Right lobe of liver (tissue), 6 donors: ENCODE data around the gene NEDD4L. TPM values are rescaled to one million over a fixed set of nuclear protein-coding genes. Genes with fewer than 3 reads are reported as not detected.

Experiments used
- ATAC-seq, 4 donors: fragments of 200-7000 bp; cut with Tn5 transposase; one replicate each; pipeline ENCODE4 v1.9.1; 2020; ENCODE audit warnings: mild to moderate bottlenecking in 4 of 4, moderate library complexity in 4 of 4
- DNase-seq, 3 donors: peaks; one replicate each; pipeline ENCODE4 v3.0.0-alpha.2; 2020
- H3K27ac ChIP-seq, 3 donors: fragments of 200-600 bp; one replicate each; pipeline ENCODE4 v1.8.0; 2022
- H3K27me3 ChIP-seq, 2 donors: fragments of 200-600 bp; one replicate each; pipeline ENCODE4 v1.8.0; 2022
- H3K36me3 ChIP-seq, 4 donors: fragments of 200-600 bp; sonication (generic) in 1 of 4; one replicate each; pipeline versions ENCODE4 v1.5.1 to v1.8.0; 2017 to 2022; ENCODE audit warnings: control low read depth in 1 of 4
- H3K4me1 ChIP-seq, 4 donors: fragments of 200-600 bp; sonication (generic) in 1 of 4; one replicate each; pipeline versions ENCODE4 v1.5.1 to v1.8.0; 2017 to 2022; ENCODE audit warnings: control low read depth in 1 of 4
- H3K4me3 ChIP-seq, 3 donors: fragments of 200-600 bp; one replicate each; pipeline ENCODE4 v1.8.0; 2022
- H3K9me3 ChIP-seq, 4 donors: fragments of 200-600 bp; sonication (generic) in 1 of 4; one replicate each; pipeline versions ENCODE4 v1.5.1 to v1.8.0; 2017 to 2022; ENCODE audit warnings: control low read depth in 1 of 4
- CTCF ChIP-seq, 4 donors: fragments of 200-600 bp in 3 of 4; fragments of 450-650 bp in 1 of 4; IDR thresholded peaks; one replicate each; pipeline versions ENCODE4 v1.5.1 to v1.8.0; 2016 to 2022; ENCODE audit warnings: antibody characterized with exemption in 4 of 4, mild to moderate bottlenecking in 2 of 4
- POLR2A ChIP-seq: fragments of 450-650 bp; IDR thresholded peaks from one replicate; pipeline ENCODE4 v1.6.1; 2017; ENCODE audit warnings: antibody characterized with exemption, mild to moderate bottlenecking
- WGBS: methylation state at CpG from one replicate; pipeline ENCODE4 v1.1.6; 2018; ENCODE audit warnings: low coverage, low lambda C conversion rate; ENCODE audit not compliant: insufficient coverage; ENCODE audit errors: missing lambda C conversion rate; 5-methylcytosine and 5-hydroxymethylcytosine counted together
- intact Hi-C, 2 donors: fragments of 100-400 bp; cut with DNase I; formaldehyde crosslinking; loops; one replicate each; pipeline versions ENCODE4 v1.11.2 to v1.14.1; 2022
- total RNA-seq, 6 experiments: library from RNA; depleted of rRNA in 2 of 6; stranded (reverse); fragments of >200 nt in 2 of 6; fragmentation: NEBNext Ultra II Directional in 3 of 6; extraction: Animal tissue kit (Norgen Biotek cat#: 25700) in 3 of 6; gene quantifications; one replicate each; pipeline versions ENCODE4 v1.1.0 to v1.2.4, GENCODE V29; 2016 to 2023
- donor health status: DM: no; HTN: yes; CAD: no.
- donor health status: DM: no; HTN: no; CAD: no.
- donor health status: DM: no; HTN: no; CAD: no.
- donor health status: DM: no; HTN: yes; CAD: no.
- donor health status: DM: no; HTN: yes; CAD: no.

The NEDD4L gene
- total RNA-seq, 6 experiments from 2014 or later, result 21.5 to 41.0 (median 33.2) TPM

GRCh38 chr18:58402247-58402646, 358.2 kb downstream of the NEDD4L start:
- Histone ChIP-seq H3K9me3 (no peaks in the 10 kb centered on the region), H3K4me3 (no peak overlapping the region), H3K36me3 (no peaks in the 10 kb centered on the region), H3K27ac (peak overlapping the region; percentile 29 to 99 (median 76)), H3K27me3 (no peaks in the 10 kb centered on the region), H3K4me1 (peaks cover 0 to 81% (median 22%) of the 10 kb centered on the region in 4 donors)
- 22% methylated on average over 9 of the region's 9 CpGs for WGBS
- DNase-seq, result no peak
- TF ChIP-seq CTCF (IDR thresholded peaks at IDR 0.05), result peak in 1 of 4 donors; percentile 26
- TF ChIP-seq POLR2A, result no peak
- intact Hi-C loops, result loop anchor here in 1 of 2 donors (5.0 kb wide), 1 partner anchor 45 kb away; no protein-coding TSS in a partner anchor
- ATAC-seq, result peak in 1 of 4 donors; percentile 8

- H3K27me3 ChIP-seq, result no peaks in the 10 kb centered on the region
- ATAC-seq (peak; percentile 1 to 40 (median 17)), DNase-seq (peak; percentile 52 to 70 (median 68))
- TF ChIP-seq POLR2A (no peak), CTCF (IDR thresholded peaks at IDR 0.05) (no peak)
- 32% methylated on average over 9 of the region's 13 CpGs for WGBS
- no peak overlapping the region for H3K4me3 ChIP-seq
- no peaks in the 10 kb centered on the region for H3K36me3 ChIP-seq
- peak overlapping the region; percentile 29 to 99 (median 76) for H3K27ac ChIP-seq
- intact Hi-C loops, result loop anchor here in 1 of 2 donors (5.0 kb wide), 1 partner anchor 44 kb away; no protein-coding TSS in a partner anchor
- no peaks in the 10 kb centered on the region for H3K9me3 ChIP-seq
- H3K4me1 ChIP-seq, result peaks cover 0 to 83% (median 22%) of the 10 kb centered on the region in 4 donors
Measured at GRCh38 chr18:58402951-58403702, 359.1 kb downstream of the NEDD4L start.

DNA sequence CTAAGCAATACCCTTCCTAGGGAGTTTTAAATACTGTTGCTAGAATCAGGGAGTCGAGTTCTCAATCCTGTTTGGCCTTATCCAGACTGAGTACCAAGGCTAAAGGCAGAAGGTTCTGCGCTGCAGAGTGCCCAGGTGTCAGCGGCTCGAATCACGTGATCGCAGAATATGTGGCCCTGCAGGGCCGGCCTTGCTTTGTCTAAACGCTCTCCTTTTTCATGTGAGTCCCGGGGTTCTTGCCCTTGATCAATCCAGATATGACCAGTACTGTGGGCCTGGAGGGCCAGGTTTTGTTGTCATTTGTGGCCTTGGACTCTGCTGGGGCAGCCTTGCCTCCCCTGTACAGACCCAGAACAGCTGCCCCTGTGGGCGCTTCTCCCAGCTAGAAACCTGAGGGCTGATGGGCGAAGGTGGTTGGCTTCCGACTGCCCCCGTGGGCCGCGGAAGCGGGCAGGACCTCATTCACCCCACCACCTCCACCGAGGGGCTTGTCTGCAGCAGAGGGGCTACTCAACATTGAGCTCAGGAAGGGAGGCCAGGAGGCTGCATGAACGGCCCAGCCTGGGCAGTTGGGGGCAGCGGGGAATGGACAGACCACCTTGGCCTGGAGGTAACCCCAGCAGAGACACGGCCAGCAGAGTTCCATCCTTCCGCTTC, 359.9 kb downstream of the NEDD4L start:
- DNase-seq, result peak; percentile 49 to 81 (median 80)
- Histone ChIP-seq H3K27me3 (no peaks in the 10 kb centered on the region), H3K4me1 (peaks cover 0 to 87% (median 19%) of the 10 kb centered on the region in 4 donors), H3K4me3 (no peak overlapping the region), H3K9me3 (no peaks in the 10 kb centered on the region), H3K36me3 (no peaks in the 10 kb centered on the region), H3K27ac (peak overlapping the region; percentile 29 to 99 (median 76))
- peak in 3 of 4 donors; percentile 17 to 44 (median 32) for ATAC-seq
- TF ChIP-seq POLR2A (no peak), CTCF (IDR thresholded peaks at IDR 0.05) (no peak)
- intact Hi-C loops, result loop anchor here in 1 of 2 donors (5.0 kb wide), 1 partner anchor 43 kb away; no protein-coding TSS in a partner anchor
- 32% methylated on average over 6 of the region's 21 CpGs for WGBS

DNA sequence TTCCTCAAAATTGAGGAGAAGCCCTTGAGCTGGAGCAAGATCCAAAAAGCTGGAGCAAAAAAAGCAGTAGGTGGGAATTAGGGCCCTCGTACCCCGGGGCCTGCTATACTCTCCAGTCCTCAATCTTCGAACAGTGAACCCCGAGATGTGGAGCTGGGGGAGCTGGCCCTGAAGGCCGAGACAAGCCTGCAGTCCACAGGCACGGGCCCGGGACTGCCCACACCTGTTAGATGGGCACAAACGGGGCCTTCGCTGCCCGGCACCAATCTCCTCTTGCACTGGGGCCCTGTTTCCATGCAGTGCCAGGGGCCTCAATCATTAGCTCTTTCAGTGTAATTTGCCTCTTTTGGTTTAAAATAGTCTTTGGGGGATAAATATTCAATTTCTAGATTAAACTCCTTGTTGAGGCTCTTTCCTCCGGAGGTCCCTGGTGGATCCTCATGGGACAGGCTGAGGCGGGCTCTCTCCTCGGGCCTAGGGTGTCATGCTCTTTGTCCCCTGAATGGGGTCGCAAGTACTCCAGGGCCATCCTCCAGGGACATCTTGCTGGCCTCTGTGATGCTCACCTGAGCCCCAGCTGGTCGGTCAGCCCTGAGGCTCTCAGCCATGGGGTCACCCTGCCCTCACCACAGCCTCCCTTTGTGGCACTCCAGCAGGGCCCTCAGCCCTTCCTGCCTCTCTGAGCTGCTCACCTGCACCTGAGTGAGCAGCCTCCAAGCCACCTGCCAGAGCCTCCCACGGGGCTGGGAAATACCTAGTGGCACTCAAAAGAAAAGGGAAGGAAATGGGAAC, 361.3 kb downstream of the NEDD4L start:
- 98% methylated on average over 5 of the region's 16 CpGs for WGBS
- no peak for TF ChIP-seq CTCF (IDR thresholded peaks at IDR 0.05)
- TF ChIP-seq POLR2A, result no peak
- H3K27ac ChIP-seq, result peak overlapping the region; percentile 78 to 99 (median 79)
- DNase-seq (no peak), ATAC-seq (no peak)
- H3K4me1 ChIP-seq, result peaks cover 0 to 88% (median 27%) of the 10 kb centered on the region in 4 donors
- H3K9me3 ChIP-seq, result no peaks in the 10 kb centered on the region
- H3K27me3 ChIP-seq, result no peaks in the 10 kb centered on the region
- H3K4me3 ChIP-seq, result no peak overlapping the region
- H3K36me3 ChIP-seq, result no peaks in the 10 kb centered on the region
- intact Hi-C loops, result no loop called here
